ENCODE measurements around the gene EFCAB9.
"Not testable (repeated sequence)": the region's sequence is repeated elsewhere in the genome, so short reads cannot be mapped to it uniquely, and the experiment has no call there.

The EFCAB9 gene

GRCh38 chr5:172193872-172194271, at the start of gene EFCAB9:
Gene EFCAB9 (plus strand): TSS chr5:172194172. CDS start chr5:172194173, 1 bp downstream.
- no peak for DNase-seq

GRCh38 chr5:172144291-172144815, 49.6 kb upstream of the EFCAB9 start:
- no peak for DNase-seq

DNA sequence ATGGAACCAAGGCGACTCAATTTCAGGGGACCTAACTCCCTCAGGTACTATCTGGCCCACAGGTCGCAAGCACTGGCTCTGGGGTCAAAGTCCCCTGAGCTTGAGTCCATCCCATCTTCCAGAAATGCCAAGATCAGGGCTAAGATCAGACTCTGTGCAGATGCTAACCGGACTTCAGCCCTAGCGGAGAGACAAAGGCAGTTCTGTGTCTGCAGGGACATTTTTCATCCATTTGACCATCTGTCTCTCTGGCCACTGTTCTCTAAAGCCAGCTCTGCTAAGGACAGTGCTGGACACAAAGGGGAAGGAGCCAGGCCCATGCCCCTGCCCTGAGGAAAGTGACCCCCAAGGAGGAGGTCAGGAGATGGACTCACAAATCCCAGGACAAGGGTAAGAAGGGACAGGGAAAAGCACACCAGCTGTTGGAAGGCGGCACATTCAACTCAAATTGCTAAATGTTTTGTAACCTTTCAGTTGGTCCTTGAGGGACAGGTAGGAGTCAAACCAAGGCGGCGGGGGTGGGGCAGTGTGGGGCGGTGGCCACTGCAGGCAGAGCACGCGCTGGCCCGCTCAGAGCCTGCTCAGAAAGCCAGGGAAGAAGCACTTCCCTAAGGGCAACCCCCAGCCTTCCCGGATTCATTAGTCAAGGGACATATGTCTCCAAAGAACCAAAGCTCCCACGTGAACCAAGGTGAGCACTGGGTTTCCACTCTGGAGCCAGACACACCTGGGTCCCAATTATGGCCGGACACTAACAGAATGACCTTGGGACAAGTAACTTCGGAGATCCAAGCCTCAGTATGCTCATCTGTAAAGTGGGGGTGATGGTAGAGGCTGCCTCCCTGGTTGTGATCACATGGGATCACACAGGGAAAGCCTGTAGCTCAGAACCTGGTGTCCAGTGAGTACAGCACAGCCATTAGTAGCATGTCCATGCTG, 48.8 kb upstream of the EFCAB9 start:
- no peak for DNase-seq

DNA sequence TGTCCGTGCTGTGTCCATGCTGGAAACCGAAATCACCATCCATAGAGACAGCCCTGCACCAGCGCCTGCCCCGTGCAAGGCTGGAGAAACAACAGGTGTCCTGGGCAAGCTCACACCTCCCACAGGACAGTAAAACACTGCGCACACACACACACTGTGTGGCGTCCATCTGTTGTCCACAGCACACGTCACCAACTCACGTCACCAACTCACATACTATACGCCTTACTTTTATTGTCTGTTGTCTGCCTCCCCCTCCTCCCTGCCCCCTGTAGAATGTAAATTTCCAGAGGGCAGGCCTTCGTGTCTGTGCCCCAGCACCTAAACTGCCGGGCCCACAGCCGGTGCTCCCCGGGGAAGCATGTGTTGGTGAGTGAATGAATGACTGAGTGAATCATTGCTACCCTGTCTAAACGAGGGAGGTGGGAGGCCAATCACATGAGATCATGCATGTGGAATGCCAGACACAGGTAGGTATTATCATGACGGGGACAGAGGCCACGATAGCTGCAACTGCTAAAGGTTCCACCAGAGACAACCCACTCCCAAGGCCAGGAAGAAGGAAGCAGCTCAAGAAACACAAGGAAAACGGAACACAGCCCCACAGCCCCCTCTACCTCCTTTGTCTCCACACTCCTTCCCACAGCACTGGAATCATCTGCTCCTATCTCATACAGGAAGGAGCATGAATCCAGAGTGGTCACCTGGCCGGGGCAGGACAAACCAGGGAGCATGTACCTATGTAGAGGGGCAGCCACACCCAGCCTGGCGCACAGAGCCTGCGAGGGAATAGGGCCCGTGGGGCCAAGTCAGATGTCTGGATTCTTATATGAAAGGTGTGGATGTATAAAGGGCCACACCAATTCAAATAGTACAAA, 47.9 kb upstream of the EFCAB9 start:
- DNase-seq: peak; percentile 19

DNA sequence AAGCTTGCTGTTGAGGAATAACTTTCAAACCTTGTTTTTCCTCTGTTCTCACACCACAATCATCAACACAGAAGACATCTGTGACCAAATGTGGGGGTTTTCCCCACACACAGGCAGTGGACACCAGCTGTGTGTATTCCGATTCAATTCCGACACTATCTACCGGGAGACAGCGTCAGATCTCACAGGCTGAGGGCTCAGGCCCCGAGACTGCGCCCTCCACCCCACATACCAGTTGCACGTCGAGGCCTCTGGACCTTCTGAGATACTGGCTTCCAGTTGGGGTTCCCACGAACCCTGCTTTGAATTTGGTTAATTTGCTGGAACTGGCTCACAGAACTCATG, 47.3 kb upstream of the EFCAB9 start:
- no peak for DNase-seq

DNA sequence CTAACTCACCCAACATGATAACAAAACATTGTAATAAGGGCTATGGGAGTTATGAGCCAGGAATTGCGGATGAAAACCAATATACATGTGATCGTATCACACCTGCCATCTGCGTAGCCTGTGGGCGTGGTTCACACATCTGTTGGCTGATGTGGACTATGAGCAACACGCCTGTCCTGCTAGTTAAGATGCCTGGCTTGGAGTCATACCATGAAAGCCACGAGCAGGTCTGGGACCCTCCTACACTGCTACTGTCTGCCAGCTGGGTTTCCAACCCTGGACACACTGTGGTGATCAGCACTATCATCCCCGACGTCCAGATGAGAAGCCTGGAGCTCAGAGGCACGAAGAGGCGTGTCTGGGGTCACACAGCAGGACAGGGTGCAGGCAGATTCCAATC, 46.1 kb upstream of the EFCAB9 start:
- DNase-seq: no peak

- no peak for DNase-seq
Measured at GRCh38 chr5:172148381-172148780, 45.6 kb upstream of the EFCAB9 start.

GRCh38 chr5:172149073-172149472, 44.9 kb upstream of the EFCAB9 start:
- peak; percentile 81 for DNase-seq

DNA sequence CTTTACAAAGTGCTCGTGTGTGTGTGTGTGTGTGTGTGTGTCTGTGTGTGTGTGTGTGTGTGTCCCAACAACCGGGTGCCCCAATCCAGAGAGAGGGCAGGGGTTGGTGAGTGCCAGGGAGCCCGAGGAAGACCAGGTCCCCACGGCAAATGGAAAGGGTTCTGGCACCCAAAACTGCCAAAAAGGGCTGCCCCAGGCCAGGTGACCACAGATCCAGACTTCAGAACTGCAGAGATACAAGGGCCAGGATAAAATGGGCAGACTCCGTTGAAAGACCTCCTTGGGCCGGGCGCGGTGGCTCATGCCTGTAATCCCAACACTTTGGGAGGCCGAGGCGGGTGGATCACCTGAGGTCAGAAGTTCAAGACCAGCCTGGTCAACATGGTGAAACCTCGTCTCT, 44.5 kb upstream of the EFCAB9 start:
- DNase-seq: not testable (repeated sequence)

GRCh38 chr5:172150514-172151425, 43.2 kb upstream of the EFCAB9 start:
- DNase-seq: no peak

DNA sequence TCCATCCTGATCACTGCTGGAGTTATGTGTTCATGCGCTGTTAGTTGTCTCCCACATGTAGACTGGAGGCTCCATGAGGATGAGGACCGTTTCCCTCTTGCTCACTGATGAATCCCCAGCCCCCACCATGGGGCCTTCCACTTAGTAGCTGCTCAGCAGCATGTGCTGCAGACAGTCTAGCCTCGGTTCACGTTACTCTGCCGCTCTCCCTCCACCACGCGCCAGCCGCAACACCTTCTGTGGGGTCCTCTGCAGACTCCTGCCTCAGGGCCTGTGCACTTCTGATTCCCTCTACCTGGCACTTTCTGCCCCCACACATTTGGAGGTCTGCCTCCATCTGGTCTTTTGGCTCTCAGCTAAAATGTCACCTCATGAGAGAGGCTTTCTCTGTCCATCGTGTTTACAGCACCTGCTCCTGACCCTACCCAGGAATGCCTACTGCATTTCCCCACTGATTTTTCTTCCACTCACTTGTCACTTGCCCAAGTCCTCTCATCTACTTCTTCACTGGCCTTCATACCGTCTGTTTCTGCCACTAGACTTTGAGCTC, 42.2 kb upstream of the EFCAB9 start:
- DNase-seq: no peak

DNA sequence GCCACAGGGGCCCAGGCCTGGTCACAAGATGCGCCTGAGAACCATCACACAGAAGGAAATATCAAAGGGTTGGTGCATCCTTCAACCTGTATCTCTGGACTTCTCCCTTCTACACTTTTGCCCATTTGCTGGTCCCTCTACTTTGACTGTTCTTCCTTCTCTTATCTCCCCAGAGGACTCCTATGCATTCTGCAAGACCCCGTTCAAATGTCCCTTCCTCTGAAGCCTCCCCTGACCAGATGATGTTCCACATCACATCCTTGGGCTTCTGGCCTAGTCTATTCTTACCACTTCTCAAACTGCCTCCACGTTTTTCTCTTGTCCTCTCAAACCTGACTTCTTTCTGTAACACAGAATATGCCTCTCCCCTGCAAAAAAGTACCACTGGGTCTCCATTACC, 40.3 kb upstream of the EFCAB9 start:
- no peak for DNase-seq

DNA sequence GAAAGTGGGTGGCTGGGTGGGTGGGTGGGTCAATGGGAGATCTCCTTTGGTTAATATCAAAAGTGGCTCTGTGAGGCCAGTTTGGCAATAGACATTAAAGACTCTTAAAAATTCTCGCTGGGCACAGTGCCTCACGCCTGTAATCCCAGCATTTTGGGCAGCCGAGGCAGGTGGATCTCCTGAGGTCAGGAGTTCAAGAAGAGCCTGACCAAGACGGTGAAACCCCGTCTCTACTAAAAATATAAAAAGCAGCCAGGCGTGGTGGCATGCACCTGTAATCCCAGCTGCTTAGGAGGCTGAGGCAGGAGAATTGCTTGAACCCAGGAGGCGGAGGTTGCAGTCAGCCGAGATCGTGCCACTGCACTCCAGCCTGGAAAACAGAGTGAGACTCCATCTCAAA, 38.9 kb upstream of the EFCAB9 start:
- DNase-seq: not testable (repeated sequence)

GRCh38 chr5:172156541-172156994, 37.4 kb upstream of the EFCAB9 start:
- no peak for DNase-seq

- no peak for DNase-seq
Measured at GRCh38 chr5:172159016-172159415, 35.0 kb upstream of the EFCAB9 start.

DNA sequence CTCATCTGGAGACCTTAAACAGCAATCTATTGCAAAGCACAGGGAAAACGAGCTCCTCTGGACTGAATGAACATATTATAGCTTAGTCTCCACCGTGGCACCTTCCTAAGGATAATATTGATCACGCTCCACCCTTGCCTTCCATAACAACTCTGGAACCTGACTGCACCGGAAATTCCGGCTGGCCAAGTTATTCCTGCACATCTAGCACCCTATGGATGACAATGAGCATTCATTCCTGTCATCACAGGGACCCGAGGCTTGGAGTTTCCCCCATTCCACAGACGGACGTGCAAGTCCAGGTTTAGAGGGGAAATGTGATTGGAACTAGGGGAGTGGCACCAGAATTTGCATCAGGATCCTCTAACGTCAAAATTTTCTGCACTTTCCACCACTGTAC, 33.5 kb upstream of the EFCAB9 start:
- DNase-seq: no peak

- DNase-seq: peak; percentile 41
Measured at GRCh38 chr5:172162323-172162986, 31.5 kb upstream of the EFCAB9 start.

- DNase-seq: no peak
Measured at GRCh38 chr5:172162987-172163343, 31.0 kb upstream of the EFCAB9 start.

DNA sequence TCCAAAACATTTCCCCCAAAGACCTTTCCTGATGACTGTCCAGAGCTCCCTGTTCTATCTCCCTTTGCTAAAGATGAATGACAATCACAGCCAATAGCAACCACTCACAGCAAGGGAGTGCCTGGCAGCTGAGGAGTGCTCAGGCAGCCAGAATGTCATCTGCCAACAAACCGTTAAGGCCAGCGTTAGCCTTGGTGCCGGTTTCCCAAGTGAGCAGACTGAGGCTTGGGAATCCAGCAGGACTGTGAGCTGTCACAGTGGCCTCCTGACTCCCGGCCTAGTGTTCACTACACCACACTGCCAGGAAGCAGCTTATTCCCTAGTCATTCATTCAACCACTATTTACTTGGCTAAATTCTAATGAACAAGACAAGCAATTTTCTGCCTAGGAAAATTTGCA, 30.6 kb upstream of the EFCAB9 start:
- DNase-seq: peak; percentile 21

GRCh38 chr5:172164769-172165212, 29.2 kb upstream of the EFCAB9 start:
- DNase-seq: no peak

DNA sequence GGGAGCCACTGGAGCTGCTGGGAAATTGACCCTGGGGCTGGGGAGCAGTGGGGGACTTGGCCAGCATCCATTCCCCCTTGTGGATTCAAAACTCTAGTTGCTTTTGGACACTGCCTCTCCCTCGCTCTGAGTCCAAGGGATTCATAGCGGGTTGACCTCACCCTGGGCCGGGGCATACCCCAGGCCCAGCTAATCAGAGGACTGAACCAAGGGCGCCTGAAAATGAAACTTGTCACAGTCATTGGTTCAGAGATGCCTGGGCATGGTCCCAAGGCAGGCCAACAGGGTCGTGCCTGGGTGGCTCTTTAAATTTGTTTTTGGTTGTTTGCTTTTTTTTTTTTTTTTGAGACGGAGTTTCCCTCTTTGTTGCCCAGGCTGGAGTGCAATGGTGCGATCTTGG, 28.5 kb upstream of the EFCAB9 start:
- no peak for DNase-seq
